ENCODE data around the gene CD177.

The CD177 gene

GRCh38 chr19:43408043-43408442, 54.6 kb downstream of the CD177 start:
- Mint-ChIP-seq H3K4me3 (no peak overlapping the region), H3K36me3 (ENCODE audit: insufficient read depth) (no peaks in the 10 kb centered on the region), H3K27ac (no peak overlapping the region), H3K9me3 (no peaks in the 10 kb centered on the region), H3K27me3 (peaks cover 28 to 49% of the 10 kb centered on the region in 2 donors), H3K4me1 (ENCODE audit: low read depth in 2 of 2) (no peaks in the 10 kb centered on the region)
- ATAC-seq (replicated peaks) (no peak), DNase-seq (no peak)

- Mint-ChIP-seq H3K9me3 (no peaks in the 10 kb centered on the region), H3K4me3 (no peak overlapping the region), H3K4me1 (ENCODE audit: low read depth in 2 of 2) (no peaks in the 10 kb centered on the region), H3K36me3 (ENCODE audit: insufficient read depth) (no peaks in the 10 kb centered on the region), H3K27ac (no peak overlapping the region), H3K27me3 (peaks cover 26 to 56% of the 10 kb centered on the region in 2 donors)
- ATAC-seq (replicated peaks) (no peak), DNase-seq (no peak)
Measured at GRCh38 chr19:43409415-43409814, 55.9 kb downstream of the CD177 start.

- H3K4me3 Mint-ChIP-seq, result no peak overlapping the region
- no peaks in the 10 kb centered on the region for H3K9me3 Mint-ChIP-seq
- peaks cover 0 to 1% of the 10 kb centered on the region in 2 donors for H3K4me1 Mint-ChIP-seq (ENCODE audit: low read depth in 2 of 2)
- H3K36me3 Mint-ChIP-seq (ENCODE audit: insufficient read depth), result no peaks in the 10 kb centered on the region
- peaks cover 21 to 41% of the 10 kb centered on the region in 2 donors for H3K27me3 Mint-ChIP-seq
- no peak overlapping the region for H3K27ac Mint-ChIP-seq
- DNase-seq (no peak), ATAC-seq (replicated peaks) (no peak)
Measured at GRCh38 chr19:43412441-43412840, 59.0 kb downstream of the CD177 start.

All from effector memory CD8-positive, alpha-beta T cell (primary cell).